ENCODE results near the gene TRMT2B.

GRCh38 chrX:101051549-101052302 lies at the start of gene TRMT2B:
- no peak for TF ChIP-seq CTCF (conservative IDR thresholded peaks at IDR 0.05; ENCODE audit: low read depth in 2 of 2)
- no peak for TF ChIP-seq REST (IDR thresholded peaks at IDR 0.05; ENCODE audit: unreplicated experiment)
- TF ChIP-seq POLR2AphosphoS5 (IDR thresholded peaks at IDR 0.05; ENCODE audit: low read depth) = no peak; the same call in 1 of the 2 replicates
- TF ChIP-seq EZH2 (IDR thresholded peaks at IDR 0.05; ENCODE audit: low read depth, unreplicated experiment) = no peak
- TF ChIP-seq JUNB (IDR thresholded peaks at IDR 0.05; ENCODE audit: unreplicated experiment) = no peak
- TF ChIP-seq ETS1 (IDR thresholded peaks at IDR 0.05) = no peak
